H1 (cell line): ENCODE measurements around the gene DNER. TPM values are rescaled to one million over a fixed set of nuclear protein-coding genes. Genes with fewer than 3 reads are reported as not detected.

Source experiments
- CTCF ChIA-PET: fragments of 300-600 bp; sonication (Branson Sonifier 250); formaldehyde crosslinking; loops from one replicate; lab custom pipeline; 2021; ENCODE audit not compliant: partially characterized antibody; lab: Charles Lee
- POLR2A ChIA-PET: fragments of 300-600 bp; sonication (Branson Sonifier 250); formaldehyde crosslinking; loops from one replicate; lab custom pipeline; 2021; ENCODE audit warnings: inconsistent platforms; ENCODE audit not compliant: partially characterized antibody; lab: Charles Lee
- DNase-seq, 2 experiments: peaks; one replicate each; pipeline versions ENCODE4 v3.0.0 to v3.0.0-alpha.2; 2010 to 2022; ENCODE audit warnings: low spot score in 2 of 2, low read depth in 1 of 2, mixed read lengths in 1 of 2
- FAIRE-seq: peaks from 2 replicates; lab custom pipeline; 2011; peaks lifted over from hg19 to GRCh38; lab: Jason Lieb, UNC
- H2AFZ ChIP-seq: 2 replicates; pipeline ENCODE4 v1.8.1; 2012; ENCODE audit warnings: low read length, inconsistent platforms
- H2AK5ac ChIP-seq: 2 replicates; pipeline ENCODE4 v1.6.1; 2013; ENCODE audit warnings: low read depth, low read length
- H2BK120ac ChIP-seq: replicated peaks from 2 replicates; pipeline ENCODE3; 2013; ENCODE audit warnings: low read depth, low read length, inconsistent platforms
- H2BK12ac ChIP-seq: 2 replicates; pipeline ENCODE4 v1.6.1; 2013; ENCODE audit warnings: low read depth, low read length
- H2BK15ac ChIP-seq: 2 replicates; pipeline ENCODE4 v1.6.1; 2013; ENCODE audit warnings: low read length
- H2BK20ac ChIP-seq: 2 replicates; pipeline ENCODE4 v1.6.1; 2013; ENCODE audit warnings: low read length
- H2BK5ac ChIP-seq: 2 replicates; pipeline ENCODE4 v1.6.1; 2013; ENCODE audit warnings: low read depth, low read length
- H3K14ac ChIP-seq: 2 replicates; pipeline ENCODE4 v1.6.1; 2013; ENCODE audit warnings: inconsistent platforms; ENCODE audit not compliant: insufficient read length
- H3K18ac ChIP-seq: 2 replicates; pipeline ENCODE4 v1.6.1; 2013; ENCODE audit warnings: low read length; ENCODE audit errors: extremely low read depth
- H3K23ac ChIP-seq: 2 replicates; pipeline ENCODE4 v1.6.1; 2013; ENCODE audit warnings: inconsistent platforms; ENCODE audit not compliant: insufficient read length
- H3K23me2 ChIP-seq: 2 replicates; pipeline ENCODE4 v1.6.1; 2013; ENCODE audit warnings: low read depth, low read length
- H3K27ac ChIP-seq: 2 replicates; pipeline ENCODE4 v1.6.1; 2011; ENCODE audit warnings: low read depth, low read length, inconsistent platforms
- H3K27me3 ChIP-seq, 4 experiments: replicated peaks in 1 of 4; 1 replicate in 1 of 4; 2 replicates in 3 of 4; pipeline versions ENCODE4 v1.6.1 to v1.8.1; 2011 to 2013; ENCODE audit warnings: low read length in 3 of 4, mild to moderate bottlenecking in 3 of 4, inconsistent platforms in 2 of 4, mixed read lengths in 2 of 4, moderate library complexity in 1 of 4; ENCODE audit not compliant: control insufficient read depth in 3 of 4, insufficient read depth in 3 of 4; ENCODE audit errors: extremely low read depth in 1 of 4
- H3K36me3 ChIP-seq, 4 experiments: 2 replicates each; pipeline versions ENCODE4 v1.6.1 to v1.8.1; 2011 to 2013; ENCODE audit warnings: mild to moderate bottlenecking in 4 of 4, low read length in 3 of 4, moderate library complexity in 2 of 4, control low read depth in 1 of 4, inconsistent platforms in 1 of 4; ENCODE audit not compliant: insufficient read depth in 4 of 4, control insufficient read depth in 2 of 4
- H3K4ac ChIP-seq: replicated peaks from 2 replicates; pipeline ENCODE3; 2013; ENCODE audit warnings: low read length, low read depth, mixed read lengths, inconsistent platforms; ENCODE audit not compliant: insufficient read length
- H3K4me1 ChIP-seq, 4 experiments: replicated peaks in 1 of 4; 1 replicate in 1 of 4; 2 replicates in 3 of 4; pipeline versions ENCODE4 v1.6.1 to v1.8.1; 2011 to 2013; ENCODE audit warnings: low read length in 3 of 4, inconsistent platforms in 2 of 4, mixed read lengths in 1 of 4; ENCODE audit not compliant: insufficient read depth in 4 of 4, control insufficient read depth in 3 of 4
- H3K4me2 ChIP-seq, 2 experiments: 2 replicates each; pipeline versions ENCODE4 v1.6.1 to v1.8.1; 2011 to 2013; ENCODE audit warnings: low read depth in 2 of 2, low read length in 2 of 2, control low read depth in 1 of 2, inconsistent platforms in 1 of 2, mild to moderate bottlenecking in 1 of 2; ENCODE audit not compliant: insufficient read depth in 1 of 2
- H3K4me3 ChIP-seq, 4 experiments: fragments of 200-600, 300-600 bp in 1 of 4; sonication (generic), shearing (Covaris generic), sonication (Bioruptor Twin) in 1 of 4; 2 replicates each; pipeline versions ENCODE4 v1.5.1 to v1.8.1; 2011 to 2016; ENCODE audit warnings: low read length in 4 of 4, low read depth in 3 of 4, control low read depth in 2 of 4, inconsistent platforms in 2 of 4, mild to moderate bottlenecking in 2 of 4, mixed read lengths in 1 of 4, moderate library complexity in 1 of 4; ENCODE audit not compliant: insufficient read depth in 2 of 4; ENCODE audit errors: extremely low read depth in 1 of 4
- H3K56ac ChIP-seq: replicated peaks from 2 replicates; pipeline ENCODE3; 2013; ENCODE audit warnings: low read depth, mild to moderate bottlenecking, mixed read lengths, low read length, inconsistent platforms; ENCODE audit not compliant: insufficient read length
- H3K79me1 ChIP-seq: 2 replicates; pipeline ENCODE4 v1.6.1; 2013; ENCODE audit warnings: low read depth, low read length, control low read depth
- H3K79me2 ChIP-seq, 2 experiments: 2 replicates each; pipeline versions ENCODE4 v1.6.1 to v1.8.1; 2012 to 2013; ENCODE audit warnings: low read length in 2 of 2, mild to moderate bottlenecking in 2 of 2, inconsistent platforms in 1 of 2; ENCODE audit not compliant: insufficient read depth in 2 of 2, control insufficient read depth in 1 of 2
- H3K9ac ChIP-seq, 4 experiments: replicated peaks in 1 of 4; 1 replicate in 1 of 4; 2 replicates in 3 of 4; pipeline versions ENCODE4 v1.6.1 to v1.8.1; 2011 to 2013; ENCODE audit warnings: low read depth in 3 of 4, low read length in 3 of 4, control low read depth in 2 of 4, mild to moderate bottlenecking in 2 of 4, moderate library complexity in 2 of 4, inconsistent platforms in 1 of 4; ENCODE audit errors: extremely low read depth in 1 of 4
- H3K9me3 ChIP-seq, 2 experiments: 2 replicates each; pipeline versions ENCODE4 v1.6.1 to v1.8.1; 2012 to 2013; ENCODE audit warnings: mild to moderate bottlenecking in 2 of 2, moderate library complexity in 2 of 2, control low read depth in 1 of 2, inconsistent platforms in 1 of 2, low read depth in 1 of 2, low read length in 1 of 2, mixed read lengths in 1 of 2; ENCODE audit not compliant: insufficient read depth in 2 of 2
- H4K20me1 ChIP-seq, 2 experiments: replicated peaks in 1 of 2; 2 replicates each; pipeline versions ENCODE3 to v1.8.1; 2011 to 2013; ENCODE audit warnings: inconsistent platforms in 2 of 2, low read length in 2 of 2, mild to moderate bottlenecking in 1 of 2; ENCODE audit not compliant: insufficient read depth in 2 of 2, control insufficient read depth in 1 of 2
- H4K5ac ChIP-seq: 2 replicates; pipeline ENCODE4 v1.6.1; 2013; ENCODE audit warnings: low read length, low read depth, mixed read lengths, inconsistent platforms; ENCODE audit not compliant: insufficient read length
- H4K8ac ChIP-seq: 2 replicates; pipeline ENCODE4 v1.8.0; 2013; ENCODE audit warnings: mild to moderate bottlenecking, moderate library complexity, low read length, inconsistent platforms; ENCODE audit not compliant: insufficient read depth; ENCODE audit errors: extremely low read depth
- H4K91ac ChIP-seq: replicated peaks from 2 replicates; pipeline ENCODE3; 2013; ENCODE audit warnings: low read length, mixed read lengths, inconsistent platforms; ENCODE audit not compliant: insufficient read length
- KDM1A ChIP-seq: fragments of 200-600, 300-600 bp; sonication (generic); IDR thresholded peaks from 2 replicates; pipeline ENCODE4 v1.7.1; 2016; ENCODE audit warnings: mild to moderate bottlenecking, low read length, borderline replicate concordance
- WGBS, 2 experiments: shearing (Covaris generic) in 1 of 2; methylation state at CpG; one replicate each; pipeline versions ENCODE4 v1.1.6 to v1.1.7; 2013 to 2015; ENCODE audit warnings: low lambda C conversion rate in 2 of 2, mixed read lengths in 2 of 2, inconsistent platforms in 1 of 2, low coverage in 1 of 2, missing lambda C conversion rate in 1 of 2; ENCODE audit not compliant: insufficient replicate concordance in 2 of 2, insufficient coverage in 1 of 2, insufficient read length in 1 of 2; ENCODE audit errors: extremely low coverage in 1 of 2, missing lambda C conversion rate in 1 of 2; 5-methylcytosine and 5-hydroxymethylcytosine counted together
- polyA plus RNA-seq, 7 experiments: library from polyadenylated mRNA; depleted of rRNA in 3 of 7; stranded (reverse) in 5 of 7; unstranded in 2 of 7; fragments of >200 nt in 5 of 7; fragments of 200-250 nt in 2 of 7; gene quantifications; 1 replicate in 5 of 7; 2 replicates in 1 of 7; 4 replicates in 1 of 7; pipeline versions ENCODE4 v1.2.1 to v1.2.3, GENCODE V29; 2011 to 2013; ENCODE audit warnings: missing spikeins in 2 of 7, mixed read lengths in 2 of 7
- total RNA-seq: library from RNA; stranded (reverse); fragmentation: NEBNext Ultra II Directional; extraction: Animal tissue kit (Norgen Biotek cat#: 25700); gene quantifications from 2 replicates; pipeline ENCODE4 v1.2.1, GENCODE V29; 2021

The DNER gene
- total and polyA plus RNA-seq, 2 of the 8 experiments (the other 6 are each of a cell fraction or from before 2014, with no cell fraction given): 6.8 to 16.3 TPM

DNA sequence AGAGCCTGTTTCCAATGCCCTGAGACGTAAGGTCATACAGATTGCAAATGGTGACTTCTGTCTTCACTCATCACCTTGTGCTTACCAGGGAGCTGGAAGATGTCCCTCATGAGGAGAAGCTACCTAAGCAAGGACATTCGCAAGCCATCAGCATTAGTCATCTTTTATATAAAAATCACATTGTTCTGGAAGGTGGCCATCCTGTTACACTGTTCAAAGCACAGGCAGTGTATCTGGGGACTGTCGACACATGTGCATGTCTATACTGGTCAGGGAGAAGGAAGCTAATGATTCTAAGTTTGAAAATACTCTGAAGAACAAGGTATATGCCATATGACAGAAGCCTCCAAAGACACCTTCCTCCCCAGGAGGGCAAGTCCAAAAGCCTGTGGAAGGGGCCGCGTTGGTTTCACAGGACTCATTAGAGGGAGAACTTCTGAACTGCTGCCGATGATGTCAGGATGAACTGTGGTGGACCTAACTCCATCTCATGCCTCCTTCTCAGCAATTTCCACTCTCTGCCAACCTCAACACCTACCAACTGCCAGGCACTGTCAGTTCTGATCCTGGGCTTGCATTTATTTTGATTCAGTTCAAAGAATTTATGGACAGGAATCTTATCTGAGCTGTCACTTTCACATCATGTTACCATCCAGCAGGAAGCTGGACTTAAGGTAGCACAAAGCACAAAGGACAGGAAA is 39.4 kb downstream of the DNER start:
- POLR2A ChIA-PET: no interaction called here
- Histone ChIP-seq H4K20me1 (no peaks in the 10 kb centered on the region), H3K4me2 (no peak overlapping the region), H2BK120ac (no peak overlapping the region), H3K27me3 (no peaks in the 10 kb centered on the region), H2BK15ac (no peak overlapping the region), H3K27ac (no peak overlapping the region), H3K9me3 (no peaks in the 10 kb centered on the region), H3K36me3 (no peaks in the 10 kb centered on the region), H3K9ac (no peak overlapping the region), H3K56ac (no peak overlapping the region), H3K23me2 (no peaks in the 10 kb centered on the region), H3K23ac (no peak overlapping the region), H2BK12ac (no peak overlapping the region), H3K79me2 (no peaks in the 10 kb centered on the region), H2AFZ (no peak overlapping the region), H2BK20ac (no peak overlapping the region), H4K91ac (no peak overlapping the region), H3K4ac (no peak overlapping the region), H4K8ac (no peak overlapping the region), H3K79me1 (no peaks in the 10 kb centered on the region), H2BK5ac (no peak overlapping the region), H3K18ac (no peak overlapping the region), H3K4me1 (no peaks in the 10 kb centered on the region), H3K14ac (no peak overlapping the region), H3K4me3 (no peak overlapping the region), H4K5ac (no peak overlapping the region), H2AK5ac (no peak overlapping the region)
- CTCF ChIA-PET: interaction anchor here (0.7 to 1.2 kb wide), 3 partner anchors 14 to 88 kb away, joined by 3 to 4 read pairs (median 3); no protein-coding TSS in a partner anchor
- DNase-seq (no peak), FAIRE-seq (no peak)
- WGBS, 2 experiments: 90% methylated on average over 6 of the region's 6 CpGs; no CpG with 5 or more reads in 1 of the 2 experiments
- no peak for TF ChIP-seq KDM1A
